NCI-H1436 treated with DMSO at 0.1 percent for 48 hours (cell line): ENCODE measurements around the gene PRIM2.
"Not testable (repeated sequence)": the region's sequence is repeated elsewhere in the genome, so short reads cannot be mapped to it uniquely, and the experiment has no call there.

Source experiments
- DNase-seq: peaks from one replicate; lab custom pipeline; 2025; lab: John Stamatoyannopoulos, UW

PRIM2 gene

DNA sequence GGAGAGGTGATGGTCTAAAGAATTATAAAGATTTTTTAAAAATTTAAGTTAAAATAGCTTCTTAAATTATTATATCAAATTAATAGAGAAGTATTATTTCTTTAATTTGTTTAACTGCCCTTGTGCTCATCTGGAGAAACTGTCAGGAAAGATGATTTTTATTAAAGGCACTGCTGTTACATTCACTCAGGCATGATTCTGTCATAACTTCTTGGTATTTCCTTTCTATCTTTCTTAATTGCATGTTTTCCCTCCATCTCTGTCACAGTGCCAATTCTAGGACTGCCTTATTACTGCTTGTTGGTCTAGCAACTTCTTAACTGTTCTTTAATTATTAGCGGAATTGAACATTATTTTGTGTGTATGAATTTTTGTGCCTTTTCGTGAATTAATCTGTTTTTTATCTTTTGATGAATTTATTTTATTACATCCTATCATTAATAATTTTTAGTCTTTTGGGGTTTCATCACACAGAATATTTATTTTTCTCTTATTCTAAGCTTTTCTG is 47.7 kb downstream of the PRIM2 start:
- DNase-seq: not testable (repeated sequence)

DNA sequence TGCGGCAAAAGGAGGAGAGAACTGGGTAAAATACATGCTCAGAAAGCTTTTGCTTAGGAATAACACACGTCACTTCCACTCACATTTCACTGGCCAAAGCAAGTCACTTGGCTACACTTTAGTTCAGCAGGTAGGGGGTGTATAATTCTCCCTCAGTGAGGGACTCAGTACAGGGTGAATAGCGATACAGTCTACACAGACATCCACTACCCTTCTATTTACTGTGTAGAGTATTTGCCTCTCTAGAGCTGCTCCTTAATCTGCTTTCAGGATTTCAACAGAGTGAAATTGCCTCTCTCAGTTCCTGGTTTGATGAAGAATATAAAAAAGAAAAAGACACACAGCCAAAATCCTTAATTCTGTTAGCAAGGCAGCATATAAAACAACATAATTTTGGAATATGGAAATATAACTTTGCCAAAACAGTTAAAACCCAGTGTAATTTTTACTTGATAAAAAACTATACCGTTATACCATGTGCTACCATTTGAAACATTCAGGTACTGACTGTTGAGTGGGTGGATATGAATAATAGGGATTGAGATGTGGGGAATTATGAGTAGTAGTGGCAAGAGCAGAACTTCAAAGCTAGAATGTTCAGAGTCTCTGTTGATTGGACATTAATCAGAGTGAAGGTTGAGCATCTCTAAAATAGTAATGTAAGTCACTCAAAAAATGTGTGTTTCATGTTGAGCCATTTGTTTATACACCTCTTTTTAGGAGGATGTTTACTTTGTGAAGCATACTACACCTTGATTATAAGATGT is 51.7 kb downstream of the PRIM2 start:
- not testable (repeated sequence) for DNase-seq

DNA sequence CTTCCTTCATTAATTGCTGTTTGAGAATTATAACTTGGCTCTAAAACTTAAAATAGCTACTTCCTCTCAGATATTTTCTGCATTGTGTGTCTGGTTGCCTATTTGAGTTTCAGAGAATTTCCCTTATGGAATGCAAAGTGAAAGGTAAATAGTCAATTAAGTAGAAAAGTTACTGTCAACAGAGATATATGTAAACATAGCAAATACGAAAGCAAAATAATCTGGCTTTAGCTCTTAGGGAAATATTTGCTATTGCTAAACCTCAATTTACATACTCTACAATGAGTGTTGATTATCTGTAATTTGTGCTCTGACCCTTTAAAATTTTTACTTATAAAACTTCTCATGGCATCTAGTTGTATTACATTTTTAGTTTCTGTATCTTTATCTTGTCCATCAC is 54.3 kb downstream of the PRIM2 start:
- not testable (repeated sequence) for DNase-seq

GRCh38 chr6:57374764-57375163 is 57.3 kb downstream of the PRIM2 start:
- not testable (repeated sequence) for DNase-seq

DNA sequence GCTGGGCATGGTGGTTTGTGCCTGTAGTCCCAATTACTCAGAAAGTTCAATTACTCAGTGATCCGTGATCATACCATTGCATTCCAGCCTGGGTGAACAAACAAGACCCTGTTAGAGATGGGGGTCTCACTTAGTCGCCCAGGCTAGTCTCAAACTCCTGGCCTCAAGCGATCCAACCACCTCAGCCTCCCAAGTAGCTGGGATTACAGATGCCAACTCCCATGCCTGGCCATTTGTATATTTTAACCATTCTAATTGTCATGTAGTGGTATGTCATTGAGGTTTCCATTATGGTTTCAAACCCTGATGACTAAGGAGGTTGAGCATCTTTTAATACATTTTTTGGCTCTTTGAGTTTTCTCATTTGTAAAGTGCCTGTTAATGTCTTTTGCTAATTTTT is 58.7 kb downstream of the PRIM2 start:
- DNase-seq: not testable (repeated sequence)

DNA sequence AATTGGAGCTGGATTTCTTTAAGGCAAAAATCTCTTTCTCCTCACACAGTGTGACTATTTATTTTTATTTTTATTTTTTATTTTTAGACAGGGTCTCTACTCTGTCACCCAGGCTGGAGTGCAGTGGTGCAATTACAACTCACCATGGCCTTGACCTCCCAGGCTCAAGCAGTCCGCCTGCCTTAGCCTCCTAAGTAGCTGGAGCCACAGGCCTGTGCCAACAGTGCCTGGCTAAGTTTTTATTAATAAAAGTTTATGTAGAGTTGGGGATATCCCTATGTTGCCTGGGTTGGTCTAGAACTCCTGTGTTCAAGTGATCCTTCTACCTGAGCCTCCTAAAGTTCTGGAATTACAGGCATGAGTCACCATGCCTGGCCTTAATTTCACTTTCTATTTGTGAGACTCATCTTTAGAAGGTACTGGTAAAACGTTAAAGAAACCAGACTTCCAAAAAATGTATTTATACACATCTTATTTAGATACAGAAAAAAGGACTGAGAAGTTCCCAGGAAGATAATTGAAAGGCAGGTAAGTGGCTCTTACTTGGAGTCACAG is 71.7 kb downstream of the PRIM2 start:
- DNase-seq: not testable (repeated sequence)

DNA sequence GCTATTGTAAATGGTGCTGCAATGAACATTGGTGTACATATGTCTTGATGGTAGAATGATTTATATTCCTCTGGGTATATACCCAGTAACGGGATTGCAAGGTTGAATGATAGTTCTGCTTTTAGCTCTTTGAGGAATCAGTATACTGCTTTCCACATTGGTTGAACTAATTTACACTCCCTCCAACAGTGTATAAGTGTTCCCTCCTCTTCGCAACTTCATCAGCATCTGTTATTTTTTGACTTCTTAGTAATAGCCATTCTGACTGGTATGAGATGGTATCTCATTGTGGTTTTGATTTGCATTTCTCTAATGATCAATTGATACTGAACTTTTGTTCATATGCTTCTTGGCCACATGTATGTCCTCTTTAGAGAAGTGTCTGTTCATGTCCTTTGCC is 73.4 kb downstream of the PRIM2 start:
- DNase-seq: not testable (repeated sequence)

- not testable (repeated sequence) for DNase-seq
Observed at GRCh38 chr6:57392047-57392446, 74.6 kb downstream of the PRIM2 start.

DNA sequence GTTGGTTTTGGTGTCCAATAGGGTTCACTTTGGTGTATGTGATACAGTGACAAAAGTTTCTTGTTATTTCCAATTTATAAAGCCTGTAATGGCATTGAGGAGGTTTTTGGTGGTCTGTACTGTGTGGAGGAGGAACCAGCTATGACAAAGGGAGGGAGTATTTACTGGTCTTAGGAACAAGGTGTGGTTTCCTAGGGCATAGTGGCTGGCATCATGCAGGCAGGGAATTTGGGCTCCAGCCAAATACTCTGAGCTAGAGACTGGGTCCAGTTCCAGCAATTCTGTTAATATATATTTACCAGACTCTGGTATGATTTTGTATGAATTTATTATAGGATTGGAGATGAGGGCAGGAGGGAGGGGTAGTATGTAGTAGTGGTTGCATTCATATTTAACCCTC is 101.9 kb downstream of the PRIM2 start:
- not testable (repeated sequence) for DNase-seq

DNA sequence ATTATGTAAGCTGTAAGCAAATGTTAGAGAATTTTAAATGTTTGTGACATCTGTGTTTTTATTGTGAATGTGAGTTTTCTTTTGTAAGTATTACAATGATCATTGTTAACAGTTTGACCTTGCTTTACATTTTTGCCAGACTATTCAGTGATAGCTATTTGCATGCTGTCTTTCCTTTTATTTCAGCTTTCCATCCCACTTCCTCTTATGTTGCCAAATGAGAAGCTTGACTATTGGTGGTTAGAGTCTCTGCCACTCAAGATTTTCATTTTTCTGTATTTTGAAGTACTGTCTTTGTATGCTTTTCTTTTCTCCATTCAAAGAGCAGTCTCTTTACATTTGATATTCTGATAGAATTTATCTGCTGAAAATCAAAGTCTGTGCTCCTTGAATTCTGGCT is 104.1 kb downstream of the PRIM2 start:
- no peak for DNase-seq

- no peak for DNase-seq
Observed at GRCh38 chr6:57423468-57423867, 106.0 kb downstream of the PRIM2 start.

GRCh38 chr6:57431742-57432141 is 114.3 kb downstream of the PRIM2 start:
- DNase-seq: not testable (repeated sequence)

DNA sequence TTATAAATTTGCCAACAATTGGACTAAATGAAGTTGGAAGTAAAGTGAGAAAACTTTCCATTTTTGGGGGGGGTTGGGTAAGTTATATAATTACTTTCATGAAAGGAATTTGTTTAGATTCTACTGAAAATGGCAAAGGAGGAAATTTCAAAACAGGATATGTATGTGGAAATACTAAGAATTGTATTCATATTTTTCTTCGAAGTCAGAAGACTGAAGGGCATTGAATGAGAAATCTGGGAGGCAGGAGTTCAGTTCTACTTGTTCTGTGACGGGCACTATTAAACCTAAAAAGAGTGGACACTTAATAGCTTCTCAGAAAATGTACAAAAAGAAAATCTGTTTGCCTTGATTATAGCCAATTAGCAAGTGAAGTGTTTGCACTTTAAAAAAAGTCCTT is 114.7 kb downstream of the PRIM2 start:
- no peak for DNase-seq

- no peak for DNase-seq
Observed at GRCh38 chr6:57432919-57433684, 115.7 kb downstream of the PRIM2 start.

DNA sequence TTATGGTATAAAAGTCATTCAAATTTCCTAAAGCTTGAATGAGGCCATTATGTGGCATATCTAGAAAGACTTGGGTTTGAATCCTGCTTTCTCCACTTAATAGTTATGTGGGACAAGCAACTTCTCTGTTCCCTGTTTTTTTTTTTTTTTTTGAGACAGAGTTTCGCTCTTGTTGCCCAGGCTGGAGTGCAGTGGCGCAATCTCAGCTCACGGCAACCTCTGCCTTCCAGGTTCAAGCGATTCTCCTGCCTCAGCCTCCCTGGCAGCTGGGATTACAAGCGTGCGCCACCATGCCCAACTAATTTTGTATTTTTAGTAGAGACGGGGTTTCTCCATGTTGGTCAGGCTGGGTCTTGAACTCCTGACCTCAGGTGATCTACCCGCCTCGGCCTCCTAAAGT is 116.4 kb downstream of the PRIM2 start:
- not testable (repeated sequence) for DNase-seq

GRCh38 chr6:57434944-57435343 is 117.5 kb downstream of the PRIM2 start:
- DNase-seq: no peak

- no peak for DNase-seq
Observed at GRCh38 chr6:57435475-57436160, 118.2 kb downstream of the PRIM2 start.

DNA sequence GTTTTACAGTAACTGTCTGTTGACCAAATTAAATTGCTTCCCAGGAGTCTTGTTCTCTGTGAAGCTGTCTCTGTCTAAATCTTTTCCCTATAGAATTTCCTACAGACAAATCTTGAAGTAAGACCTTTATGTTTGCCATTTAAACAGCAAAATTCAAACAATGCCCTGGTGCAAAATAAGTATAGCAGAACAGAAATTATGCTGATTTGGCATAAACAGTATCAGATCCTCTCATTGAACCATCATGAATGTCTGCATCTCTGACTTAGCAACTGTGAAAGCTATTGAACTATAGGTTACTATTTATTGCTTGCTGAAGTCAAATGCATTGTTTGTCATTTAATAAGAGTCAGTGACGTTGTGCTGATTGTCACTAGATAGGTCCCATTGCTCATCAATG is 123.3 kb downstream of the PRIM2 start:
- DNase-seq: not testable (repeated sequence)

- not testable (repeated sequence) for DNase-seq
Observed at GRCh38 chr6:57442133-57442532, 124.7 kb downstream of the PRIM2 start.

GRCh38 chr6:57443181-57443580 is 125.8 kb downstream of the PRIM2 start:
- DNase-seq: not testable (repeated sequence)

- not testable (repeated sequence) for DNase-seq
Observed at GRCh38 chr6:57444787-57445186, 127.4 kb downstream of the PRIM2 start.

DNA sequence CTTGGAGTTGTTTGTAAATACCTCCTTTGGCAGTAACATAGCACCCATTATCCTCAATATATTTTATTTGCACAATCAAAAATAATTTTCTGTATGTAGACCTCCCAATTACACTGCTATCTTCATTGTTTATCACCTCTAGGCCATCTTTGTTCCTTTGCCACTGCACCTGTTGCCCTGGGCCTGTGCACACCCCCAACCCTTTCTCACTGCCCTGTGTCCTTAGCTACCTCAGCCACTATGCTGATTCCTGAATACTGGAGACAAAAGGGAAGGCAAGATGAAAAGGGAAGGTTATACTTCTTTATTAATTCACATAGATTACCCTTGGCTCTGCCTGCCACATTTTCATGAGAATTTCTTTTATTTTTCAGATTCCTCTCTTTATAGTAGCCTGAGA is 127.9 kb downstream of the PRIM2 start:
- not testable (repeated sequence) for DNase-seq
